ENCODE results near the gene SLC15A4.
"Not testable (repeated sequence)": the region's sequence is repeated elsewhere in the genome, so short reads cannot be mapped to it uniquely, and the experiment has no call there.

The SLC15A4 gene

DNA sequence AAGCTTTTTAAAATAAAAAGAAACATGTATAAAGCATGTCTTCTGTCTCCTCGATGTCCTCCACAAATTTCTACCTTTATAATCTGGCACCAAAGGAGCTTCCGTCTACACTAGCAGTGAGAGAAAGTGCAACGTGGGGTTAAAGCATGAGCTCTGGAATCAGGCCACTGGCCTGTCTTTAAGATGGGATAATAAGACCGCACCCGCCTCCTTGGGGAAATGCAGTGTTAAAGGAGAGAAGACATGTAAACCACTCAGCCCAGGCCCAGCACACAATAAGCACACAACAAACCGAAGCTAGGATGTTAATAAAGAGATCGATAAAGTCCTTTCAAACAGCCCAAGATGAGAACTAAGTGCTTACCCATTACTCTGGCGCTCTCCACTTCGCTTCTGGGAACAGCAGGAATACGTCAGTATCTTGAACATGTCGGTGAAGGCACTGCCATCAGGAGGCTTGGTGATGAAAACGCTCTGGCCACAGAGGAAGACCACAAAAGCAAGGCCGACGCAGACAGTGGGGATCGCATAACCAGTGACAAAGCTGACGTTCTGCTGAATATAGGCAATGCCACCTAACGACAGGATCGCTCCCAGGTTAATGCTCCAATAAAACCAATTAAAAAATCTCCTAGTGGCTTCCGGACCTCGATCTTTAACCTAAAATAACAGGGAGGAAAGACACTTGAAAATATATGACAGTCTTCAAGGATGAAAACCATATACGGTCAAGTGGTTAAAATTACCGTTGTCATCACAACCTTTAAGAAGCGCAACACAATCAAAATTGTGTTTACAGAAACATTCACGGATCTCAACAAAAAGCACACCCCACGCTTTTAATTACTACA, 9.1 kb downstream of the SLC15A4 start:
- no peak for DNase-seq (ENCODE audit: low spot score)

DNA sequence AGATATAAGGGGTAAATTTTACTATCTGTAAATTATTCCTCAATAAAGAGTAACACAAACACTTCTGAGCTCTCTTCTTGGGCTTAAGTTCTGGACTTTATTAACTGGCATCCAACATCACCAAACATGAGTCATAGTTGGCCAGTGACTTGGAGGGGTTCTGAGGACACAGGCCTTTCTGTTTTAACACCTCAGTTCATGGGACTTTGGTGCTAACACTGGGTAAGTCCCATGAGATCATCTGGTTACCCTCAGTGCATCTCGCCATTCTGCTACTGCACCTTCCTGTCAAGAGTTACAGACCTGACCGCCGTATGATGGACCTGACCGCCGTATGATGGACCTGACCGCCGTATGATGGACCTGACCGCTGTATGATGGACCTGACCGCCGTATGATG, 9.9 kb downstream of the SLC15A4 start:
- no peak for DNase-seq (ENCODE audit: low spot score)

DNA sequence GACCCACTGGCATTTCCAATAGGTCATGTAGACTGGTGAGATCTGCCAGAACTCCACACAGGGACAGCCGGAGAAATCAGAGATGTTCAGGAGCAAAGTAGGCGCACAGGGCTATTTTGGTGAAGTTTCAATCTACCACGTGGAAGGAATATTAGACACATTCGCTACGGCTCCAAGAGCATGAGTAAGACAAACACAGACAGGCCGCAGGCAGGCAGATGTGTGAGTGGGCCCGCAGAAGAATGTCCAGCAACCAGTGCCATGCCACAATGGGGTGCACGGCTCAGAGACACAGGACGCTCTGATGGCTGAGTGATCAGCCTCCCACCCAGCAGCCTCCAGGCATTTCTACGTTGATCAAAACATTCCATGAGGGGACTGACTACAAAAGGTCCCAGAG, 10.4 kb downstream of the SLC15A4 start:
- DNase-seq (ENCODE audit: low spot score) = no peak

DNA sequence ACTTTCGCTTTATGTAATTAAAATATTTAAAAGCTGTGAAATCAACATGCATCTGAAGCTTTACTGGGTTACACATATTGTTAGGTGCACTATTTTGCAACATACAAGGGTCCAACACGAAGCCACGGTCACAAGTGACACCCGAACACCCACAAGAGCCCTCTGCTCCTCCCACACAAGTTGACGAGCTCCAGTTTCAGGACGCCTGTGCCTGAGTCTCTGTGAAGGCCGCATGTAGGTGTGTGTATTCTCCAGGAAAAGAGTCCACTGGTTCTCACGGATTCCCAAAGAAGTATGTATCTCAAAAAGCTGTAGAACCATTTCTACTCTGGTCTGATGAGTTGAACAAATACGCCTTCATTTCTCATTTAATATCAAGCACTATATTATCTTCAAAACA, 12.0 kb downstream of the SLC15A4 start:
- DNase-seq (ENCODE audit: low spot score) = no peak

DNA sequence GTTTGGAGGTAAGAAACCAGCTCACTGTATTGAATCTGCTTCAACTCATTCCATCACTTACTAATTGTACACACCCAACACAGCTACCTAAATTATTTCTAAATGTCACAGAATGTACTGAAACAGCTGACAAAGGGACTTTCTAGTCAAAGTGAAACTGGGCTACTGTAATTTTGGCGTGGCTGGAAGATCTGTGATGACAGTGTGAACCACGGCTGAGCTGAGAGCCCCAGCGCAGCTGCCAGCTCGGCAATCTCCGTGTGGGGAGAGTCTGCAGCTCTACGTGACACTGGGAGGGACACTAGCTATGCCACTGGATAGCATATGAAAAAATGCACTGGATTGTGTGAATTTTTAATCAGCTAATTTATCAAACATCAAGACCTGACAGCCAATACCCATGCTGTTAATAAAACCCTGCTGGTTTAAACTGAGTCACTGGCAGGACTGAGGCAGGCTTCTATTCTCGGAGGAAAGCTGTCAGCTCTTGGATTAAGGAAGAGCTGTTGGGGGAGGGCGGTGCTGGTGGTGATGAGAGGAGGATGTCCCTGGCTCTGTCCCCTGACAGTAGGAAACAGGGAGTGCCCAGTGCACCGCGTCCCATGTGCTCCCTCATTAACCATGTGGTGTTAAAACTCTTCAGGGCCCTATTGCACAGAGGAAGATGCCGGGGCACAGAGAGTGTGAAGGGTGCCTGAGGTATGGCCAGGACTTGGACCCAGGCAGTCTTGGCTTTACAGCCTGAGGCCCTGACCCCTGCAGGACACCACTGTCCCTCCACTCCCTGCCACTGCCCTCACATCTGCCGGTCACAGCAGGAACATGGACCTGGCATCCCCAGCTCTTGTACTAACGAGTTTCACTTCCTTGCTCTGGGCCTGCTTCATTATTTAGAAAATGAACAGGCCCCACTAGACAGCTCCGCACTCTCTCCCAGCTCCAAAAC, 13.3 kb downstream of the SLC15A4 start:
- DNase-seq (ENCODE audit: low spot score) = no peak

DNA sequence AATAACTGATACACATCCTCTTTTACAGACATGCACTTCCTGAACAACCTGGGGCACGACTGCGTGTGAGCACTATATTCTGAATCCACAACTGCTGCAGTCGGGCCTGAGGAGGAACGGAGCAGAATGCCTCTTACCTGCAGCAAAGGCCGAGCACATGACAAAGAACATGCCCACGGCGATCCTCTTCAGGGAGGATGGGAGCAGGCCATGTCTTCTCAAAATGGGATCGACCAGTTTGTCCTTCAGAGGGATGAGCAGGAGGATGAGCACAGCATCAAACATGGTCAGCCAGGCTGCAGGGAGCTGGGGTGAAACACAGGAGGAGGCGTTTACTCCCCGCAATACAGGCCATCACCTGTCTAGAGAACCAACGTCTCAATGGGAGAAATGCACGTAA, 15.1 kb downstream of the SLC15A4 start:
- no peak for DNase-seq (ENCODE audit: low spot score)

DNA sequence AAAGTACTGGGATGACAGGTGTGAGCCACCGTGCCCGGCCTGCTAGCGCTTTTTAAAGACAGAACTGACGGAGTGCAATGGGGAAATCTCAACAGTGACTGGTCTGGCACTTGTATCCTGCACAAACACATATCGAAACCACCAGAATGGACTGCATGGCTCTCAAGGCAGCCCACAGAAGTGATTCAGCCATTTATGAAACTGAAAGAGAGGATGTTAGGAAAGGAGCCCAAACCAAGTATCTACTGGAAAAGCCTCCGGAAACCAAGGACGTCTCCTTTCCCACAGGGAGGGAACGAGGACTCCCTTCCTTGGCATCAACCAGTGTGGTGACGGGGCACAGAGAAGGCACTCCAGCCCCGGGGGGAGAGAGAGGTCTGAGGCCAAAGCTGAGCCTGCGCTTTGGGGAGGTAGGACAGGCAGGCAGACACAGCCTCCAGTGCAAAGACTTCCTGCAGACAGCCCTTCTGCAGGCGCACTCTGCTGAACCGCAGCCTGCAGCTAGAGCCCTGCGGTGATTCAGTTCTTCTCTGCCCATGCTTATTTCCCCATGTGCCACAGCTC, 16.5 kb downstream of the SLC15A4 start:
- DNase-seq (ENCODE audit: low spot score) = peak; percentile 47

DNA sequence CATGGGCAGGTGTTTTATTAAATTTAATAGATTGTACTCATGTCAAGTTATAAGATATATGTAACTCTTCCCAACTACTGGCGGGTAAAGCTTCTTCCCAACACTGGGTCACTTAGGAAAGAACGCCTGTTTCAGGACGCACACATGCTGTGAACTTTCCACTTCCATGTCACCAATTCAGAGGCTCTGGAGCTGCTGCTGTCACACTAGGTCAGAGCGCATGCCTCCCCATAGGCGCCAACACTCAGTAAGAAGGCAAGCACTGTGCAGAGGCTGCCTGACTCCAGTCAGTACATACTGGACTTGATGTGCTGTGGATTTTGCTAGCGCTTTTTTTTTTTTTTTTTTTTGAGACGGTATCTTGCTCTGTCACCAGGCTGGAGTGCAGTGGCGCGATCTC, 17.2 kb downstream of the SLC15A4 start:
- no peak for DNase-seq (ENCODE audit: low spot score)

DNA sequence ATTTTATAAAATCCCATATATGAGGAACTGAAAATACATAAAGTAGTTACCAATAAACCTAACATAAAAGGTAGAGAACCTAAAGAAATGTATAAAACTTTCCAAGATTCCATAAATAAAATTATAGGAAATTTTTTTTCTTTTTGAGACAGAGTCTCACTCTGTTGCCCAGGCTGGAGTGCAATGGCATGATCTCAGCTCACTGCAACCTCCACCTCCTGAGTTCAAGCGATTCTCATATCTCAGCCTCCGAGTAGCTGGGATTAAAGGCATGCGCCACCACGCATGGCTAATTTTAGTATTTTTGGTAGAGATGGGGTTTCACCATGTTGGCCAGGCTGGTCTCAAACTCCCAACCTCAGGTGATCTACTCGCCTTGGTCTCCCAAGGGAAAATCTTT, 18.4 kb downstream of the SLC15A4 start:
- not testable (repeated sequence) for DNase-seq (ENCODE audit: low spot score)

DNA sequence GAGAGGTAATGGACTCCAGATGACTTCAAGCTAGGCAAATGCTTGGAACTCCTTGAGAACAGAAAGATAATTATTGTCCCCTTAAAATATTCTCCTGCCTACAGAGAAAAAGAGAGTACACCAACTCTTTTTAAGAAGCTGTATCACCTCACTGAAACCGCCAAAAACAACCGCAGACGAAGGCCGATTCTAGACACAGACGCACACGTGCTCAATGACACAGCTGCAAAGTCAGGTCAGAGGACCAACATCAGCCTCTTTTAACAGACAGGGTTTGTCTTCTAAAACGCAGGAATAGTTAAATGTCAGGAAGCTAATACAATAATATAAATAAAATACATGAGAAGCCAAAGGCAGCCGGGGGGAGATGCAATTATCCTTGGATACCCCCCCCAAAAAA, 19.0 kb downstream of the SLC15A4 start:
- no peak for DNase-seq (ENCODE audit: low spot score)

DNA sequence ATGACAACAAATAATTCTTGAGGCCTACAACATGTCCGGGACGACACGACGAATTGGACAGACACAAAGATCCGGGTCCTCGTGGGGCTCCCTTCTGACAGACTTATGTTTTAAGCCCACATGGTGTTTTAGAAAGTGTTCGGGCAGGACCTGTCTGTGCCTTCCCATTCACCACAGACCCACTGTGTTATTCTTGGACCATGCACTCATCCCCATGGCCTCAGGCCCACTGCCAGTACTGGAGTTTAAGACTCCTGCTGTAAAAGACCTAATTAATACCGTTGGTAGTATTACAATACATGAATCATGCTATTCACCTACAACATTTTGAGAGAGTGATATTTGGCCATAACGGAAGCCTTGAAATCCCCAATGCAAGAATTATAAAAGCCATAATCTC, 20.0 kb downstream of the SLC15A4 start:
- DNase-seq (ENCODE audit: low spot score) = no peak

DNA sequence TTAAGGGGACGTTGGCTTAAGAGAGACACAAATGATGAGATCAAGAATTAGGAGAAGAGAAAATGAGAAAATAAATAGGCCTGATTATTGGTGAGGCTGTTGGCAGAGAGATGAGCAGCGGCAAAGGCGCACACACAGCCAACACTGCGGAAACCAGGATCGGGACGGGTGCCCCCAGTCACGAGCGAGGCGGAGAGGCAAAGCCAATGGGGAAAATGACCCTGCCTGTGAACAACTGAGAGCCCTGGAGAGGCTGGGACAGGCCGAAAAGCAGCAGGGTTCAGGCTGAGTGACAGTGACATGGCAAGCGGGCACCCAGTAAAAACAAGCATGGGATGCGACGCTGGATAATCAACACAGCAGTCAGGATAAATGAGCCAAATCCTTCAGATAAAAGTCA, 21.0 kb downstream of the SLC15A4 start:
- no peak for DNase-seq (ENCODE audit: low spot score)

DNA sequence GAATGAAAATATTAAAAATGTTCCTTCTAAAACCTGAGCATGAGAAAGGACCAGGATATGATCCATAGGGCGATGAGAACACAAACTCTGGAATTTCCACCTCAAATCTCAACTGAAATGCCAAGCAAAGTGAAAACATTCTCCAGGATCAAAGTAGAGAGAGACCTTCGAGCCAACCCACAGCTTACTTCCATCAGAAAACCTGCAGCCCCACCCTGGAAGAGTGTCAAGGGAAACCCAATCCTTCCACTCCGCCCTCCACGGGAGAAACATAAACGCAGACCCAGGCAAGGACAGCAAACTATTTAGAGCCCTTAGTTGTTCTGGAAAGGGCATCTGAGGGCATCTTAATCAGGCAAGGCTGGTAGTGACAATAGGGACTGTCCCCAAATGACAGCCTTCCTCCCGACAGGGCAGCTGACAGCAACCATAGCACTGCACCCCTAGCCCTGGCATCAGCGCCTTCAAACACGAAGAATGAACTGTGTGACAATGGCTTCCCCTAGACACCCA, 21.8 kb downstream of the SLC15A4 start:
- DNase-seq (ENCODE audit: low spot score) = no peak

DNA sequence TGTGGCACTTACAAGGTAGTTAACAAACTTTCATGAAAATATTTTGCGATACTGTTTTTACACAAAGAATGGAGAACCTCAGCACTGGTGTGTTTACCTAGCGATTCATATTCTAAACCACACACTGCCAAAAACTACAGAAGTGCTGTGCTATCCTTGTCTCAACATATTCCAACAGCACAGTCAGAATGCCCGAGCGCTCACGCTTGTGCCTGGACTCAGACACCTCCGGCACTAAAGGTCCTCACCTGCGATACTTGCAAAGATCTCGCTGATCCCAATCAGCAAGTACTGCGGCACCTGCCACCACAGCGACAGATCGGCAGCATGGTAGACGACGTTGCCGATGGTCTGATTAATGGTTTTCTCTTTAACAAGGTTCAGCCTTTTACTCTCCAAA, 23.2 kb downstream of the SLC15A4 start:
- no peak for DNase-seq (ENCODE audit: low spot score)

DNA sequence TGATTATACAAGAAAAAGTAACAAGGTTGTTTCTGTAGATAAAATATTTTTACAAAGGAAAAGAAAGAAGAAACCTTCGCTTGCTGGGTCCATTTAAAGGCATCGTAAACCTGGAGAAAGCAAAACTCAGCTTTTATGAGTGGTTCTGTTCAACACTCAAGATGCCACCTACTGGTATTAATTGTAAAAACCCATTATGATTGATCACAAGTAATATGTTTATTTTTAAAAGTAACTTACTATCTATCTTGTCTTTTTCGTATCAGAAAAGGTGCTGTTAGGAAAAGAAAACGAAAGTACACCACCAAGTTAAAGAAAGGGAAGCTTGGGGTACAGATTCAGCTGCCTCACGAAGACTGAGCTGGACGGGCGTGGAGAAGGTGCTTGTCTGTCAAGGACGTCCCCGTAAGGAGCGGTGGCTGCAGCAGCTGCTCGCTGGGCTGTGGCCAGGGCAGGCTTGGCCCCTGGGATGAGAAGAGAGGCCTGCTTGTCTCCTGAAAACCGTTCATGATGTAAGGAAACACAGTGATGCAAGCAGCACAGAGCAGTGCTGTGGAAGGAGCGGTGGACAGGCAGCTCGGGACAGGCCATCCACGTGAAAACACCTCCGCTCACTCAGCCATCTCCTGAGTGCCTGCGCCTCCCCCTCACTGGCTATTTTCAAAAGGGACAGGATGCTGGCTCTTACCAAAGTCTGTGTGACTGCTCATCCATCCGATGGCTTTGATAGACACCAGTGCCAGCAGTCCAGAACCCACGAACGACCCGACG, 25.0 kb downstream of the SLC15A4 start:
- no peak for DNase-seq (ENCODE audit: low spot score)

DNA sequence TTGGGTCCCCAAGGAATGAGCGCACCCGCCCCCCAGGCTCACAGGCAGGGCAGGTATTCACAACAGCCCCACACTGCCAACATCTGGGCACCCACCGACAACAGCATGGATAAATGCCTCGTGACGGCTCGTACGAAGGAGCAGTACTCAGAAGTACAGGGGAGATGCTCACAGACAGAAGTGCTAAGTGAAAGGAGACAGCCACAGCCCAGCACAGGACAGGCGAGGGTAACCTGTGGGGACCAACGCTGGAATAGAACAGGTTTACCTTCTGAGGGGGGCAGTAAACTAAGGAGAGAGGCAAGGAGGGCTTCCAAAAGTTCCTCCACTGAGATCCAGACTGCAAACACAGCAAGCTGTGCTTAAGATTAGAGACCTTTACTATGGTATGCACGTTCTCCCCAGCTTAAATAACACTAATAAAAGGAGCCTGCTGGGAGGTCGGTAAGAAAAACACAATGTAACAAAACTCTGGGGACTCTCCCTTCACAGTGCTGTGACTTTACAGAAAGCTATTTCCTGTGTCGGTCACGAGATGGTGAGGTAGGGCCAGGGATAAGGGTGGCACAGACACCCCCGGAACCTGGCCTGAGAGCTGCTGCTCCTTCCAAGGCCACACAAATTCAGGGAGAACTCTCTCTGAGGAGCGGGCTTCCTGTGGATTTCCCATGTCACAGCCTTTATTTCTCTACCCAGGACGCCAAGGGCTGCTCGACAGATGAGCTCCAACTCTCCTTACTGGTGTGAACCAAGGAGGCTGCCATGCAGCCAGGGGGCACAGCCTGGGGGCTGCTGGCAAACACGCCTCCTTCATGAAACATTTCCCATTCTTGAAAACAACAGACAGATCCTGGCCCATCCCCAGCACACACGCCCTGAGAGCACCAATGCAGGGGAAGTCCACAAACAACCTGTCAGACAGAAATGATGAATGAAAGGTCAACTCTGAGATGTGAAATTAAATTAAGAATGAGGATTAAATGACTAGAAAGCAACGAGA, 26.3 kb downstream of the SLC15A4 start:
- no peak for DNase-seq (ENCODE audit: low spot score)

DNA sequence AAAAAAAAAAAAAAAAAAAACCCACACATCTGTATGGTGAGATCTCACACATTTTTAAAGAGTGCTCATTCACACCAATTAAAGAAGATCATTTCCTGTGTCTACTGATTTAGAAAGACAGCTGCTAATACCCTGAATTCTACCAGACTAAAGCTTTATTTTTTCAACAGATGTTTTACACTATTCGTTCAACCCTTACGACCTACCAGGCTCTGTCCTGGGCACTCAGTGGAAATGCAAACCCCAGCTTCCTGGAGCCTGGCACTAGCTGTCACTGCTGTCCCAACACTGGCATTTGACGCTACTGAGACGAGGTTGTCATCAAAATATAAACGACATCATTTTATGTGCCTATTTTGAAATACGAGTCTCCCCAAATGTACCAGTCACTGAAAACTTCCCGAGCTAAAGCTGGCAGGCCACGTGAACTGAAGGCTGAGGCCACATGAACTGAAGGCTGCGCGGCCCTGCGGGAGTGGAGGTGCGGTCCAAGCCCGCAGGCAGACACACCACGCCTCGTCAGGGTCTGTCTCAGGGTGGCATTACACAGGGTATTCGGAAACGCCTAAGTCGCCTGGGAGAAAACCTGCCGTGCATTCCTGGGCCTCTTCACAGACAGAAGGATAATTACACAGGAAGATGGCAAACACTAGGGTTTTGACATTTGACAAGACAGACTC, 27.2 kb downstream of the SLC15A4 start:
- no peak for DNase-seq (ENCODE audit: low spot score)

DNA sequence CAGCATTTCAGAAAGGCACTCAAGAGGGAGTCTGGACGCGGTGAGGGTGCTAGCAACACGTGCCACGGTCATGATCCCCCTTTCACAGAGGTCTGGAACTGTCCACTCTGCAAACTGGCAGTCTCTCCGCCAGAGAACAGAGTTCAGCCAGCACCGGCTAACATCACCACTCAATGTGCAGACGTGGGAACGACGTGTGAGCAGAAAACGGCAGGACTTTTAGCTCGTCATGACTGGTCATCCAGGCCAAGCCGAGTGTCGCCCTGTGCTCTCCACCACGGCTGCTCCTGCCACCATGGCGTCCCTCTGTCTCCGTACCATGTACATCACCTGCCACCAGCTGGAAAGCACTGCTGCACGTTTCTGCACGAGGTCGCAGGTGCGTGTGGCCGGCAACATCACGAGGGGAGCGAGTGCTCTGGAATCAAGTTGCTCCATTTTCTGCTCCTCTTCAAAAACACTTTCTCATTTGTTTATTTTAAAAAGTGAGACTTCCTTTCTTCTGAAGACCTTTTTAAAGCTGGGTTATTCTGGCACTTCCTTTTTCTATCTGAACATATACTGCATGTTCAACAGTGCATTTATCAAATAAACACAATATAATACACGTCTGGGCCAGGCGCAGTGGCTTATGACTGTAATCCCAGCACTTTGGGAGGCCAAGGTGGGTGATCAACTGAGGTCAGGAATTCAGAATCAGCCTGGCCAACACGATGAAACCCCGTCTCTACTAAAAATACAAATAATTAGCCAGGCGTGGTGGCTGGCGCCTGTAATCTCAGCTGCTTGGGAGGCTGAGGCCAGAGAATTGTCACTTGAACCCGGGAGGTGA, 28.0 kb downstream of the SLC15A4 start:
- DNase-seq (ENCODE audit: low spot score) = no peak
